Neural cell (in vitro differentiated cells): ENCODE measurements around the gene JPT1. TPM values are rescaled to one million over a fixed set of nuclear protein-coding genes. Genes with fewer than 3 reads are reported as not detected.

Experiments used
- H2AFZ ChIP-seq: fragments of 200-600, 300-800 bp; sonication (generic), shearing (Covaris generic); 2 replicates; pipeline ENCODE4 v1.6.0; 2014; ENCODE audit warnings: low read depth, mild to moderate bottlenecking, antibody characterized with exemption, low read length, moderate library complexity
- H3F3A ChIP-seq: fragments of 200-600 bp; shearing (Covaris generic); 2 replicates; pipeline ENCODE4 v1.6.1; 2016; ENCODE audit warnings: mild to moderate bottlenecking, moderate library complexity, mixed read lengths, antibody characterized with exemption, low read length; ENCODE audit not compliant: insufficient read depth, poor library complexity, severe bottlenecking
- H3K27ac ChIP-seq: fragments of 200-600, 300-800 bp; sonication (generic), shearing (Covaris generic); 2 replicates; pipeline ENCODE4 v1.5.1; 2014; ENCODE audit warnings: mild to moderate bottlenecking, low read length, moderate library complexity
- H3K27me3 ChIP-seq: fragments of 300-800, 200-600 bp; sonication (generic), shearing (Covaris generic); 2 replicates; pipeline ENCODE4 v1.6.0; 2014; ENCODE audit warnings: mild to moderate bottlenecking, low read depth, low read length, moderate library complexity; ENCODE audit not compliant: insufficient read depth
- H3K36me3 ChIP-seq: fragments of 300-800, 200-600 bp; sonication (generic), shearing (Covaris generic); 2 replicates; pipeline ENCODE4 v1.5.1; 2014; ENCODE audit warnings: mild to moderate bottlenecking, antibody characterized with exemption, low read length, moderate library complexity; ENCODE audit not compliant: insufficient read depth
- H3K4me2 ChIP-seq: fragments of 300-800, 200-600 bp; sonication (generic), shearing (Covaris generic); 2 replicates; pipeline ENCODE4 v1.6.0; 2014; ENCODE audit warnings: mild to moderate bottlenecking, low read length
- H3K4me3 ChIP-seq: fragments of 300-800, 200-600 bp; sonication (generic), shearing (Covaris generic); 2 replicates; pipeline ENCODE4 v1.5.1; 2014; ENCODE audit warnings: mild to moderate bottlenecking, low read length, moderate library complexity
- H3K79me2 ChIP-seq: fragments of 200-600 bp; shearing (Covaris generic); replicated peaks from 2 replicates; pipeline ENCODE4 v1.6.0; 2014; ENCODE audit warnings: mild to moderate bottlenecking, low read length, moderate library complexity; ENCODE audit not compliant: insufficient read depth
- H3K9ac ChIP-seq: fragments of 300-800, 200-600 bp; sonication (generic), shearing (Covaris generic); 2 replicates; pipeline ENCODE4 v1.6.1; 2016; ENCODE audit warnings: mild to moderate bottlenecking, low read length, mixed read lengths
- H3K9me2 ChIP-seq: fragments of 200-600 bp; shearing (Covaris generic); 2 replicates; pipeline ENCODE4 v1.6.1; 2016; ENCODE audit warnings: mild to moderate bottlenecking, low read length, mixed read lengths; ENCODE audit not compliant: insufficient read depth
- H3K9me3 ChIP-seq: fragments of 200-600, 300-800 bp; sonication (generic), shearing (Covaris generic); 2 replicates; pipeline ENCODE4 v1.6.1; 2016; ENCODE audit warnings: mild to moderate bottlenecking, mixed run types, low read length, moderate library complexity, mixed read lengths
- H4K20me1 ChIP-seq: fragments of 200-600 bp; shearing (Covaris generic); 2 replicates; pipeline ENCODE4 v1.6.1; 2016; ENCODE audit warnings: mild to moderate bottlenecking, mixed run types; ENCODE audit not compliant: insufficient read depth
- EP300 ChIP-seq: fragments of 450-650 bp; conservative IDR thresholded peaks from 2 replicates; pipeline ENCODE4 v1.6.1; 2014; ENCODE audit warnings: antibody characterized with exemption, mild to moderate bottlenecking, moderate library complexity; ENCODE audit not compliant: poor library complexity, severe bottlenecking
- EZH2 ChIP-seq: fragments of 200-600, 300-800 bp; shearing (Covaris generic), sonication (generic); IDR thresholded peaks from 2 replicates; pipeline ENCODE4 v1.6.1; 2014; ENCODE audit warnings: antibody characterized with exemption, low read length, borderline replicate concordance, mild to moderate bottlenecking; ENCODE audit not compliant: insufficient read depth, poor library complexity, severe bottlenecking
- MXI1 ChIP-seq: fragments of 450-650 bp; conservative IDR thresholded peaks from 2 replicates; pipeline ENCODE4 v1.6.1; 2014; ENCODE audit warnings: antibody characterized with exemption, mild to moderate bottlenecking; ENCODE audit not compliant: poor library complexity, severe bottlenecking
- POLR2AphosphoS5 ChIP-seq: IDR thresholded peaks from 2 replicates; pipeline ENCODE4 v1.6.1; 2012
- RAD21 ChIP-seq: fragments of 450-650 bp; conservative IDR thresholded peaks from 2 replicates; pipeline ENCODE4 v1.6.1; 2014; ENCODE audit warnings: antibody characterized with exemption, mild to moderate bottlenecking, moderate library complexity
- SMC3 ChIP-seq: fragments of 450-650 bp; conservative IDR thresholded peaks from 2 replicates; pipeline ENCODE4 v1.6.1; 2014; ENCODE audit warnings: antibody characterized with exemption, mild to moderate bottlenecking, moderate library complexity; ENCODE audit not compliant: poor library complexity
- TAF1 ChIP-seq: IDR thresholded peaks from 2 replicates; pipeline ENCODE4 v1.6.1; 2012; ENCODE audit warnings: low read depth
- polyA plus RNA-seq: library from polyadenylated mRNA; depleted of rRNA; stranded (reverse); fragments of >200 nt; gene quantifications from 2 replicates; pipeline ENCODE4 v1.2.3, GENCODE V29; 2014
- TF ChIP-seq, protein P1 (sequence below): IDR thresholded peaks from 2 replicates; pipeline ENCODE4 v1.6.1; 2012; ENCODE audit warnings: borderline replicate concordance
- TF ChIP-seq, protein P2 (sequence below): fragments of 450-650 bp; IDR thresholded peaks from 2 replicates; pipeline ENCODE4 v1.5.1; 2014; ENCODE audit warnings: antibody characterized with exemption, mild to moderate bottlenecking, moderate library complexity; ENCODE audit not compliant: poor library complexity, severe bottlenecking

Gene JPT1
- polyA plus RNA-seq, 1 donor from 2014 or later = 1,721 TPM

DNA sequence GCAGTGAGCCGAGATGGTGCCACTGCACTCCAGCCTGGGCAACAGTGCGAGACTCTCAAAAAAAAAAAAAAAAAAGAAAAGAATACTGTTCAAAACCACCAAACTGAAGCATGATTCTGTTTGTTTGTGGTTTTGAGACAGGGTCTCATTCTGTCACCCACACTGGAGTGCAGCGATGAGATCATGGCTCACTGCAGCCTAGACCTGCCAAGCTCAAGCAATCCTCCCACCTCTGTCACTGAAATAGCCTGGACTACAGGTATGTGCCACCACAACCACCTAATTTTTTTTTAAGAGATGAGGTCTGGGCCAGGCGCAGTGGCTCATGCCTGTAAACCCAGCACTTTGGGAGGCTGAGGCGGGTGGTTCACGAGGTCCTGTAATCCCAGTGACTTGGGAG is 24.1 kb upstream of the JPT1 start:
- Histone ChIP-seq H3K9ac (no peak overlapping the region), H3K9me3 (no peaks in the 10 kb centered on the region), H3F3A (no peaks in the 10 kb centered on the region), H3K27me3 (no peaks in the 10 kb centered on the region), H3K9me2 (no peaks in the 10 kb centered on the region), H3K4me3 (no peak overlapping the region), H2AFZ (no peak overlapping the region), H3K27ac (no peak overlapping the region), H4K20me1 (peaks cover 2% of the 10 kb centered on the region), H3K4me2 (no peak overlapping the region), H3K79me2 (peaks cover 74% of the 10 kb centered on the region), H3K36me3 (no peaks in the 10 kb centered on the region)
- TF ChIP-seq EZH2 (no peak), TAF1 (no peak), EP300 (no peak), SMC3 (no peak), MXI1 (no peak), POLR2AphosphoS5 (no peak), RAD21 (no peak)
- TF ChIP-seq, protein P1, sequence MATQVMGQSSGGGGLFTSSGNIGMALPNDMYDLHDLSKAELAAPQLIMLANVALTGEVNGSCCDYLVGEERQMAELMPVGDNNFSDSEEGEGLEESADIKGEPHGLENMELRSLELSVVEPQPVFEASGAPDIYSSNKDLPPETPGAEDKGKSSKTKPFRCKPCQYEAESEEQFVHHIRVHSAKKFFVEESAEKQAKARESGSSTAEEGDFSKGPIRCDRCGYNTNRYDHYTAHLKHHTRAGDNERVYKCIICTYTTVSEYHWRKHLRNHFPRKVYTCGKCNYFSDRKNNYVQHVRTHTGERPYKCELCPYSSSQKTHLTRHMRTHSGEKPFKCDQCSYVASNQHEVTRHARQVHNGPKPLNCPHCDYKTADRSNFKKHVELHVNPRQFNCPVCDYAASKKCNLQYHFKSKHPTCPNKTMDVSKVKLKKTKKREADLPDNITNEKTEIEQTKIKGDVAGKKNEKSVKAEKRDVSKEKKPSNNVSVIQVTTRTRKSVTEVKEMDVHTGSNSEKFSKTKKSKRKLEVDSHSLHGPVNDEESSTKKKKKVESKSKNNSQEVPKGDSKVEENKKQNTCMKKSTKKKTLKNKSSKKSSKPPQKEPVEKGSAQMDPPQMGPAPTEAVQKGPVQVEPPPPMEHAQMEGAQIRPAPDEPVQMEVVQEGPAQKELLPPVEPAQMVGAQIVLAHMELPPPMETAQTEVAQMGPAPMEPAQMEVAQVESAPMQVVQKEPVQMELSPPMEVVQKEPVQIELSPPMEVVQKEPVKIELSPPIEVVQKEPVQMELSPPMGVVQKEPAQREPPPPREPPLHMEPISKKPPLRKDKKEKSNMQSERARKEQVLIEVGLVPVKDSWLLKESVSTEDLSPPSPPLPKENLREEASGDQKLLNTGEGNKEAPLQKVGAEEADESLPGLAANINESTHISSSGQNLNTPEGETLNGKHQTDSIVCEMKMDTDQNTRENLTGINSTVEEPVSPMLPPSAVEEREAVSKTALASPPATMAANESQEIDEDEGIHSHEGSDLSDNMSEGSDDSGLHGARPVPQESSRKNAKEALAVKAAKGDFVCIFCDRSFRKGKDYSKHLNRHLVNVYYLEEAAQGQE = no peak
- TF ChIP-seq, protein P2, sequence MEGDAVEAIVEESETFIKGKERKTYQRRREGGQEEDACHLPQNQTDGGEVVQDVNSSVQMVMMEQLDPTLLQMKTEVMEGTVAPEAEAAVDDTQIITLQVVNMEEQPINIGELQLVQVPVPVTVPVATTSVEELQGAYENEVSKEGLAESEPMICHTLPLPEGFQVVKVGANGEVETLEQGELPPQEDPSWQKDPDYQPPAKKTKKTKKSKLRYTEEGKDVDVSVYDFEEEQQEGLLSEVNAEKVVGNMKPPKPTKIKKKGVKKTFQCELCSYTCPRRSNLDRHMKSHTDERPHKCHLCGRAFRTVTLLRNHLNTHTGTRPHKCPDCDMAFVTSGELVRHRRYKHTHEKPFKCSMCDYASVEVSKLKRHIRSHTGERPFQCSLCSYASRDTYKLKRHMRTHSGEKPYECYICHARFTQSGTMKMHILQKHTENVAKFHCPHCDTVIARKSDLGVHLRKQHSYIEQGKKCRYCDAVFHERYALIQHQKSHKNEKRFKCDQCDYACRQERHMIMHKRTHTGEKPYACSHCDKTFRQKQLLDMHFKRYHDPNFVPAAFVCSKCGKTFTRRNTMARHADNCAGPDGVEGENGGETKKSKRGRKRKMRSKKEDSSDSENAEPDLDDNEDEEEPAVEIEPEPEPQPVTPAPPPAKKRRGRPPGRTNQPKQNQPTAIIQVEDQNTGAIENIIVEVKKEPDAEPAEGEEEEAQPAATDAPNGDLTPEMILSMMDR = no peak

DNA sequence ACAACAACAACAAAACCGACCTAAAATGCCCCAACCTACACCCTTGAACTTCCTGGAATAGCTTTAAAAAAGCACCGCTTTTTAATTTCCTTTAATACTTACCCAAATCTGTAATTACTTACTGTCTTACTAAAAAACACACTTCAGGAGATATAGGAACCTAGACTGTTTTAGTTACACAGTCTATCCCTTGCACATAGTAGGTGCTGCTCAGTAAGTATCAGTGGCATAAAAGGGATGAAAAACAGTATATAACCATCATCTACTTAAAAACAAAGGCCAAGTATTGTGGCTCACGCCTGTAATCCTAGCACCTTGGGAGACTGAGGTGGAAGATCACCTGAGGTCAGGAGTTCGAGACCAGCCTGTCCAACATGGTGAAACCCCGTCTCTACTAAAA is 22.3 kb upstream of the JPT1 start:
- no peaks in the 10 kb centered on the region for H3K27me3 ChIP-seq
- H3K9ac ChIP-seq = no peak overlapping the region
- no peak overlapping the region for H3K27ac ChIP-seq
- H3K9me2 ChIP-seq = no peaks in the 10 kb centered on the region
- peaks cover 2% of the 10 kb centered on the region for H3F3A ChIP-seq
- no peaks in the 10 kb centered on the region for H3K36me3 ChIP-seq
- H3K79me2 ChIP-seq = peaks cover 69% of the 10 kb centered on the region
- H2AFZ ChIP-seq = no peak overlapping the region
- H3K4me2 ChIP-seq = no peak overlapping the region
- H3K9me3 ChIP-seq = no peaks in the 10 kb centered on the region
- H3K4me3 ChIP-seq = no peak overlapping the region
- TF ChIP-seq EP300 (no peak), EZH2 (no peak), MXI1 (no peak), SMC3 (no peak), TAF1 (no peak)
- H4K20me1 ChIP-seq = peaks cover 4% of the 10 kb centered on the region

DNA sequence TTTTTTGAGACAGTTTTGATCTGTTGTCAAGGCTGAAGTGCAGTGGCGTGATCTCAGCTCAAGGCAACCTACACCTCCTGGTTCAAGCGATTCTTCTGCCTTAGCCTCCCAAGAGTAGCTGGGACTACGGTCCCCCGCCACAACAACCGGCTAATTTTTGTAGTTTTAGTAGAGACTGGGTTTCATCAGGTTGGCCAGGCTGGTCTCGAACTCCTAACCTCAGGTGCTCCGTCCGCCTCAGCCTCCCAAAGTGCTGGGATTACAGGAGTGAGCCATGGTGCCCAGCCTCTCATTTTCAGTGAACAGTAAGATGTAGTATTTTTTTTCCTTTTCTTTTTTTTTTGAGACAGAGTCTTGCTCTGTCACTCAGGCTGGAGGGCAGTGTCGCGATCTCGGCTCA is 20.7 kb upstream of the JPT1 start:
- H3K79me2 ChIP-seq = peaks cover 57% of the 10 kb centered on the region
- H3K9me2 ChIP-seq = no peaks in the 10 kb centered on the region
- H3K4me3 ChIP-seq = no peak overlapping the region
- peaks cover 4% of the 10 kb centered on the region for H3F3A ChIP-seq
- no peak overlapping the region for H3K4me2 ChIP-seq
- H3K9me3 ChIP-seq = no peaks in the 10 kb centered on the region
- H3K36me3 ChIP-seq = no peaks in the 10 kb centered on the region
- no peak overlapping the region for H2AFZ ChIP-seq
- no peak for TF ChIP-seq TAF1
- peaks cover 6% of the 10 kb centered on the region for H4K20me1 ChIP-seq
- no peak overlapping the region for H3K9ac ChIP-seq
- H3K27me3 ChIP-seq = no peaks in the 10 kb centered on the region
- H3K27ac ChIP-seq = no peak overlapping the region
